ENCODE results near the gene EPHB1.

GRCh38 chr3:134810850-134811249, 15.8 kb downstream of the EPHB1 start:
- no peak for TF ChIP-seq EZH2phosphoT487 (IDR thresholded peaks at IDR 0.05; ENCODE audit: insufficient read depth, low read depth)
- no peak for TF ChIP-seq EZH2 (IDR thresholded peaks at IDR 0.05; ENCODE audit: insufficient read depth, poor library complexity, severe bottlenecking)
